UCSD-AML1 (cell line): Measurements from ENCODE around the gene ANXA10.
A peak's percentile ranks its signal among the peaks of the same experiment; 100 is the strongest.
"Not testable (repeated sequence)": the region's sequence is repeated elsewhere in the genome, so short reads cannot be mapped to it uniquely, and the experiment has no call there.

Experiments used
- DNase-seq: peaks from one replicate; lab custom pipeline; 2025; ENCODE audit not compliant: unreplicated experiment; lab: John Stamatoyannopoulos, UW

Gene ANXA10

GRCh38 chr4:168154546-168155277, 62.4 kb downstream of the ANXA10 start:
- no peak for DNase-seq

GRCh38 chr4:168162604-168163003, 70.3 kb downstream of the ANXA10 start:
- no peak for DNase-seq

GRCh38 chr4:168163106-168163505, 70.8 kb downstream of the ANXA10 start:
- no peak for DNase-seq

GRCh38 chr4:168164045-168164444, 71.7 kb downstream of the ANXA10 start:
- DNase-seq, result no peak

- DNase-seq, result no peak
Measured at GRCh38 chr4:168164915-168165548, 72.7 kb downstream of the ANXA10 start.

- no peak for DNase-seq
Measured at GRCh38 chr4:168167714-168168284, 75.5 kb downstream of the ANXA10 start.

GRCh38 chr4:168174308-168174707, 82.0 kb downstream of the ANXA10 start:
- DNase-seq, result peak; percentile 19

- DNase-seq, result no peak
Measured at GRCh38 chr4:168177546-168178149, 85.3 kb downstream of the ANXA10 start.

GRCh38 chr4:168183717-168184571, 91.6 kb downstream of the ANXA10 start:
- DNase-seq, result no peak

- DNase-seq, result no peak
Measured at GRCh38 chr4:168188754-168189153, 96.4 kb downstream of the ANXA10 start.

GRCh38 chr4:168197926-168198325, 105.6 kb downstream of the ANXA10 start:
- no peak for DNase-seq

- DNase-seq, result no peak
Measured at GRCh38 chr4:168199260-168199957, 107.1 kb downstream of the ANXA10 start.

- no peak for DNase-seq
Measured at GRCh38 chr4:168200685-168201084, 108.3 kb downstream of the ANXA10 start.

GRCh38 chr4:168203233-168203911, 111.0 kb downstream of the ANXA10 start:
- DNase-seq, result no peak

- no peak for DNase-seq
Measured at GRCh38 chr4:168208957-168209614, 116.7 kb downstream of the ANXA10 start.

GRCh38 chr4:168212656-168213055, 120.3 kb downstream of the ANXA10 start:
- DNase-seq, result no peak

GRCh38 chr4:168213511-168213910, 121.2 kb downstream of the ANXA10 start:
- not testable (repeated sequence) for DNase-seq

- no peak for DNase-seq
Measured at GRCh38 chr4:168218645-168219044, 126.3 kb downstream of the ANXA10 start.

GRCh38 chr4:168220893-168221292, 128.6 kb downstream of the ANXA10 start:
- no peak for DNase-seq
